ENCODE measurements around the gene TJP1.

- TF ChIP-seq CTCF (IDR thresholded peaks at IDR 0.05) (no peak), POLR2A (IDR thresholded peaks at IDR 0.05) (no peak)
Observed at GRCh38 chr15:29870495-29871151, 48.4 kb upstream of the TJP1 start.

Measured in lower leg skin (tissue), 3 donors.